Measurements from ENCODE around the gene GJD3.
"Not testable (repeated sequence)": the region's sequence is repeated elsewhere in the genome, so short reads cannot be mapped to it uniquely, and the experiment has no call there.

GJD3 gene

DNA sequence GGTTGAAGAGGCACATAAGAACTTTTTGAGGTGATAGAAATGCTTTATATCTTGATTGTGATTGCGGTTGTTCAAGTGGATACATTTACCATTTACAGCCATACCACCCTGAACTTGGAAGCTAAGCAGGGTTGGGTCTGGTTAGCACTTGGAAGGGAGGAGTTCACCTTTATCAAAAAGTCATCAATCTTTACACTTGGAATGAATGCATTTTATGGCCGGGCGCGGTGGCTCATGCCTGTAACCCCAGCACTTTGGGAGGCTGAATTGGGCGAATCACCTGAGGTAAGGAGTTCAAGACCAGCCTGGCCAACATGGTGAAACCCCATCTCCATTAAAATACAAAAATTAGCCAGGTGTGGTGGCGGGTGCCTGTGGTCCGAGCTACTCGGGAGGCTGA is 9.5 kb upstream of the GJD3 start:
- TF ChIP-seq, protein P1, sequence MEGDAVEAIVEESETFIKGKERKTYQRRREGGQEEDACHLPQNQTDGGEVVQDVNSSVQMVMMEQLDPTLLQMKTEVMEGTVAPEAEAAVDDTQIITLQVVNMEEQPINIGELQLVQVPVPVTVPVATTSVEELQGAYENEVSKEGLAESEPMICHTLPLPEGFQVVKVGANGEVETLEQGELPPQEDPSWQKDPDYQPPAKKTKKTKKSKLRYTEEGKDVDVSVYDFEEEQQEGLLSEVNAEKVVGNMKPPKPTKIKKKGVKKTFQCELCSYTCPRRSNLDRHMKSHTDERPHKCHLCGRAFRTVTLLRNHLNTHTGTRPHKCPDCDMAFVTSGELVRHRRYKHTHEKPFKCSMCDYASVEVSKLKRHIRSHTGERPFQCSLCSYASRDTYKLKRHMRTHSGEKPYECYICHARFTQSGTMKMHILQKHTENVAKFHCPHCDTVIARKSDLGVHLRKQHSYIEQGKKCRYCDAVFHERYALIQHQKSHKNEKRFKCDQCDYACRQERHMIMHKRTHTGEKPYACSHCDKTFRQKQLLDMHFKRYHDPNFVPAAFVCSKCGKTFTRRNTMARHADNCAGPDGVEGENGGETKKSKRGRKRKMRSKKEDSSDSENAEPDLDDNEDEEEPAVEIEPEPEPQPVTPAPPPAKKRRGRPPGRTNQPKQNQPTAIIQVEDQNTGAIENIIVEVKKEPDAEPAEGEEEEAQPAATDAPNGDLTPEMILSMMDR (IDR thresholded peaks at IDR 0.05; ENCODE audit: low read depth, low read length): no peak

DNA sequence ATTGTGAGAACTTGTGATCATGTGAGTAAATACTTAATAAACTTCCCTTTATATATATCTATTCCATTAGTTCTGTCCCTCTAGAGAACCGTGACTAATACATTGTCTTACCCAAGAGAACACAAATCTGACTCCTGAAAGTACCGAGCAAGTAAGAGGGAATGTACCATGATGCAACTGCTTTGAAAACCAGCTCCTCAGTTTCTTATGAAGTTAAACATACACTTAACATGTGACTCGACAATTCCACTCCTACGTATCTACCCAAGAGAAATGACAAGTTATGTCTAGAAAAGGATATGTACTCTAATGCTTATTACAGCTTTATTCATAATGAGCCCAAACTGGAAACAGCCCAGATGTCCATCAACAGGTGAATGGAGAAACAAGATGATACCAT is 8.8 kb upstream of the GJD3 start:
- TF ChIP-seq, protein P1 (IDR thresholded peaks at IDR 0.05; ENCODE audit: low read depth, low read length): no peak

More for the DNA sequence above, 9.5 kb upstream of the GJD3 start:
- DNase-seq (ENCODE audit: extremely low read depth, low read depth): no peak

DNA sequence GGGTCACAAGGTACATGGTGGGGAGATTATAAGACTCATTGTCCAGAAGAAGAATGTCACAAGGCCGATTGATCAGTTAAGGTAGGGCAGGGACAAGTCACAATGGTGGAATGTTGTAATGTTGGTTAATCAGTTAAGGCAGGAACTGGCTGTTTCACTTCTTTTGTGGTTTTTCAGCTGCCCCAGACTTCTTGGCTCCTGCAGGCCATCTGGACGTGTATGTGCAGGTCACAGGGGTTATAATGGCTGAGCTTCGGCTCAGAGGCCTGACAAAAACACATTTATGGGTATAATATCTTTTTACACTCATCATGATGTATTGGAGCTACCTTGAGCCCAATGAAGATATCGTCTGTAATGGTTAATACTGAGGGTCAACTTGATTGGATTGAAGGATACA is 8.1 kb upstream of the GJD3 start:
- not testable (repeated sequence) for DNase-seq (ENCODE audit: extremely low read depth, low read depth)

More for the DNA sequence above, 8.8 kb upstream of the GJD3 start:
- DNase-seq (ENCODE audit: extremely low read depth, low read depth): no peak

DNA sequence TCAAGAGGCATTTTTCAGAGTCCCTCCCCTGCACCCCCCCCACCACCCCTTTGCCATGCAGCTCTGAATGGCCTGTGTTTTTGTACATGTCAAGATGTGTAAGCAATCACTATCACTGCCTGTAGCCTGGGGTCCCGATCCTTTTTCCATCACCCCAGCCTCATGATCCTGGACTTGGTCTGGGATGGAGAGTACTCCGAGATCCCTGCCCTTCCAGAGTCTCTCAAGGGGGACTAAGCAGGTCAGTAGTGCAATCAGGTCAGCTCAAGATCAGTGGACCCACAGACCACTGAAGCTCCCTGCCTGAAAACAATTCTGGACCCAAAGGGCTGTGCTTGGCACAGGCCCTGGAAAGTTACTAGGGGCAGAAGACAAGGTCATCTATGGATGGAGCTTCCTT is 7.5 kb upstream of the GJD3 start:
- TF ChIP-seq, protein P1 (IDR thresholded peaks at IDR 0.05; ENCODE audit: low read depth, low read length): no peak
- DNase-seq (ENCODE audit: extremely low read depth, low read depth): no peak

DNA sequence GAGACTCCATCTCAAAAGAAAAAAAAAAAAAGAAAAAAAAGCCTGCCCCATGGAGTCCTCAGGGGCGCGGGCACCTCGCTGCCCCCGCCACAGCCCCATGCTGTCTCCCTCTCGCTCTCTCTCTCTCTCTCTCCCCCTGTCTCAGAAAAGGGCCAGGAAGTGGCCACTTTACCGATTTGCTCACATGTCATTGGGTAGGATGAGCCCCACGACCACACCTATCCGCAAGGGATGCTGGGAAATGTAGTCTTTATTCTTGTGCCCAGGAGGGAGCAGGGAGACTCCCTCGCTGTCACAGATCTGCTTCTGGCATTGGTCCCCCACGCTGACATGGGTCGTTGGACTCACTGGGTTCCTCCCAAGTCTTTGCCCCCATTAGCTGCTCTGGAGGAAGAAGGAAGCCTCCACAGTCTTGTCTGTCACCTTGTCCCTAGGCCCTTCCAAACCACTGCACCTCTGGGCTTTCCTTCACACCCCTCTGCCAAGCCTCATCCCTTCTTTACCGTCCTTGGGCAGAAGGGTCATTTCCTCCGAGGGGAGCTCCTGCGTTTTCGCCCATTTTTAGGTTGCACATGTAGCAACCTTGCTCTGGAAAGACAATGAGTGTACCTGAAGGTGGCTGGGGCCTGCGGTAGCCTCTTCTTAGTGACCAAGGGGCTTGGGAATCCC is 6.9 kb upstream of the GJD3 start:
- no peak for DNase-seq (ENCODE audit: extremely low read depth, low read depth)
- TF ChIP-seq, protein P1 (IDR thresholded peaks at IDR 0.05; ENCODE audit: low read depth, low read length): no peak

DNA sequence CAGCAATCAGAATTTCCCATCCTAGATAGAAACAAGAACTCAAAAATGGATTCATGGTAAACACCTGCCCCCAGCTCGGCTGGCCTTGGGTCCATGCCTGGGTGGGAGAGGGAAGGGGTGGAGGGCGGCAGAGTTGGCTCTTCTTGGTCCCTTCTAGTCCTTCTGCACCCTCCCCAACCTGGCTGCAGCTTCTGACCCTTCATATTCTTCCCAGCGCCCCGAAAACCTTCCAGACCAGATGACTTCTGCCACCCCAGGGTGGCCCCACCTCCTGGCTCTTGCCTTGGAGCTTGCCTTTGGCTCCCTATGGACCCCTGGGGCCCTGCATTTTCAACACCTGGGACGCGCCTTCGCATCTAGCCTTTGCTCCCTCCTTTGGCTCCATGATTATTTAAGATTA is 5.4 kb upstream of the GJD3 start:
- DNase-seq (ENCODE audit: extremely low read depth, low read depth): no peak
- TF ChIP-seq, protein P1 (IDR thresholded peaks at IDR 0.05; ENCODE audit: low read depth, low read length): no peak

DNA sequence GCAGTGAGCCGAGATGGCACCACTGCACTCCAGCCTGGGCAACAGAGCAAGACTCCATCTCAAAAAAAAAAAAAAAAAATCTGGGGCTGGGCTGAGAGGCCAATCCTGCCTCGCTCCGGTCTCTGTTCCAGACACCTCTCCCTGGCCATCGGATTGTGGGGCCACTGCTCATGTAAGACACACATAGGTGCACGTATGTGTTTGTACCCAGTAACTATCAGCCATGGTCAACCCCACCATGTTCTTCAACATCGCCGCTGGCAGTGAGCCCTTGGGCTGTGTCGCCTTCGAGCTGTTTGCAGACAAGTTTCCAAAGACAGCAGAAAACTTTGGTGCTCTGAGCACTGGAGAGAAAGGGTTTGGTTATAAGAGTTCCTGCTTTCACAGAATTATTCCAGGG is 3.2 kb upstream of the GJD3 start:
- DNase-seq (ENCODE audit: extremely low read depth, low read depth): not testable (repeated sequence)

DNA sequence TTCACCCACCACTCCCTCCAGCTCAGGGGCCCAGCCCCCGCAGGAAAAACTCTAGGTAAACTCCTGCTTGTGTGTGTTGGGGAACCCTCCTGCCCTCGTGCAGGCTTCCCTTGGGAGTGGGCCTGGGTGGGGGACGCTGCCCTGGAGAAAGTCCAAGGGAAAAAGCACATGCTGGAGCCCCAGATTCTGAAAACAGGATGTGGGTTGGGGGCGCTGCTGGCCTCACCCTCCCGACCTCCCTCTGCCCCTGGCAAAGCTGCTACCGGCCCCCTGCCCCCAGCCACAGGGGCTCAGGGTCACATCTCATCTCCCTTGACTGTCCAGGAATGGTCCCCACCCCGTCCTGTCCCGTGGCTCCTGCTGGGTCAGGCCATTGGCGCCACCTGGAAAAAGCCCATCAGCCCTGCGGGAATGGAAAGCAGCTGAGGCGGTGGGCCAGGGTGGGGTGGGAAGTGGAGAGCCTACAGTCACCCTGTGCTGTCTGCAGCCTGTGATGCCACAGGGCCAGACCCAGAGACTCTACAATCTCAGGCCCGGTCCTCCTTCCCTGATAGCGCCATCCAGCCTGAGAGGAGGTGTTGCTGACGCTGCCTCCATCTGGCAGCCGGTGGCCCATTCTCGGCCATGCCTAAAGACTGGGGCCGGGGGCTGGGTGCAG is 2.5 kb upstream of the GJD3 start:
- DNase-seq (ENCODE audit: extremely low read depth, low read depth): no peak
- TF ChIP-seq, protein P1 (IDR thresholded peaks at IDR 0.05; ENCODE audit: low read depth, low read length): no peak
